ENCODE data around the gene CFAP46.

DNA sequence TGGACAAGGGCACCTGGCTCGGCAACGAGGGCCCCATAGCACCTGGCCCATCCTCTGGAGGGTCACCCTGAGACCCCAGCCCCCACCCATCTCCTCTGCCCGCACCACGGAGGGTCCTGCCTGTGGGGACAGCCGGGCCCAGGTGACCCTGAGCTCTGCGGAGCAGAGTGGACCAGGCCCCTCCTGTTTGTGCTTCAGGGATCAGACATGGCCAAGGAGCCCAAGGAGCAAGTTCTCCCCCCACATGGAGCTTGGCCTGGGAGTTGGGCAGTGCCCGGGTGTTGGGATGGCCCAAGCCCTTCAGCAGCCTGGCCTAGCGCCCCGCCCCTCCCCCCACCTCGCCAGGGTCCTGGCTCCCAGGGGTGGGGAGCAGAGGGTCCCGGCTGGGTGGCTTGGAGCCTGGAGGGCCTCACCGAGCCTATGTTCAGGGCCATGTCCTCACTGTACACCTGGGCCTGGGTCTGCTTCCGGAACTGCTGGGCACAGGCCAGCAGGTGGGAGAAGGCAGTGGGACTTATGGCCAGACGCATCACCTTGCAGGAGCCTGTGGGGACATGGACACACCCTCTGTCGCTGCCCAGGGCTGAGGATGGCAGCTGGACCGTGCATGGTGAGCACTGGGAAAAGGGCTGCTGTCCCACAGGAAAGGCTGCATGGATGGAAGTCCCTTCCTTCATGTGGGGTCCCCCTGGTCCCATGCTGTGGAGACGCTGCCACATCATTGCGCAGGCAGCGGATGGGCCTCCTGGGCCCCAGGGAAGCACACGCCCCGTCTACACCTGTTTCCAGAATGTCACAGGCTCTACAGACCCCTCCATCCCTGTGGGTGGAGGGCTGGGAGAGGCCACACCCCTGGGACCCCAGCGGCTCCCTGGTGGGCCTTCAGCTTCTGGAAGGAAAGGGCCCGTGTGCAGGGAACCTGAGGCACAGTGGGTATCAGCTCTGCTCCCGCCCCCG lies 107.2 kb downstream of the CFAP46 start:
- TF ChIP-seq, protein P1, sequence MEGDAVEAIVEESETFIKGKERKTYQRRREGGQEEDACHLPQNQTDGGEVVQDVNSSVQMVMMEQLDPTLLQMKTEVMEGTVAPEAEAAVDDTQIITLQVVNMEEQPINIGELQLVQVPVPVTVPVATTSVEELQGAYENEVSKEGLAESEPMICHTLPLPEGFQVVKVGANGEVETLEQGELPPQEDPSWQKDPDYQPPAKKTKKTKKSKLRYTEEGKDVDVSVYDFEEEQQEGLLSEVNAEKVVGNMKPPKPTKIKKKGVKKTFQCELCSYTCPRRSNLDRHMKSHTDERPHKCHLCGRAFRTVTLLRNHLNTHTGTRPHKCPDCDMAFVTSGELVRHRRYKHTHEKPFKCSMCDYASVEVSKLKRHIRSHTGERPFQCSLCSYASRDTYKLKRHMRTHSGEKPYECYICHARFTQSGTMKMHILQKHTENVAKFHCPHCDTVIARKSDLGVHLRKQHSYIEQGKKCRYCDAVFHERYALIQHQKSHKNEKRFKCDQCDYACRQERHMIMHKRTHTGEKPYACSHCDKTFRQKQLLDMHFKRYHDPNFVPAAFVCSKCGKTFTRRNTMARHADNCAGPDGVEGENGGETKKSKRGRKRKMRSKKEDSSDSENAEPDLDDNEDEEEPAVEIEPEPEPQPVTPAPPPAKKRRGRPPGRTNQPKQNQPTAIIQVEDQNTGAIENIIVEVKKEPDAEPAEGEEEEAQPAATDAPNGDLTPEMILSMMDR (IDR thresholded peaks at IDR 0.05), result no peak
- TF ChIP-seq POLR2A (IDR thresholded peaks at IDR 0.05), result no peak

Data from lower leg skin (tissue), 3 donors.